ENCODE results near the gene CSKMT.
A peak's percentile ranks its signal among the peaks of the same experiment; 100 is the strongest.
"Not testable (repeated sequence)": the region's sequence is repeated elsewhere in the genome, so short reads cannot be mapped to it uniquely, and the experiment has no call there.

Gene CSKMT

GRCh38 chr11:62689421-62690183, 24.5 kb downstream of the CSKMT start, which contains the start of gene LRRN4CL:
TSS of gene LRRN4CL (minus strand) at chr11:62689530. CDS start at chr11:62688508, 1,022 bp downstream.
- DNase-seq: peak; percentile 88

- not testable (repeated sequence) for DNase-seq
These were observed 28.5 kb downstream of the CSKMT start for GRCh38 chr11:62693624-62694023.

GRCh38 chr11:62694455-62695167, 29.5 kb downstream of the CSKMT start:
- DNase-seq: peak; percentile 81

GRCh38 chr11:62702246-62702645, 37.1 kb downstream of the CSKMT start:
- no peak for DNase-seq

GRCh38 chr11:62703921-62704320, 38.8 kb downstream of the CSKMT start:
- DNase-seq: not testable (repeated sequence)

- DNase-seq: no peak
These were observed 40.3 kb downstream of the CSKMT start for GRCh38 chr11:62705413-62705812.

- DNase-seq: peak; percentile 98
These were observed 41.1 kb downstream of the CSKMT start for GRCh38 chr11:62705880-62706849.

GRCh38 chr11:62706850-62707247, 41.7 kb downstream of the CSKMT start:
- DNase-seq: no peak

- DNase-seq: peak; percentile 53
These were observed 42.3 kb downstream of the CSKMT start, which contains the start of the genes BSCL2 and GNG3 for GRCh38 chr11:62707277-62707861. TSS of gene BSCL2 (minus strand) at chr11:62707424. CDS start at chr11:62707195, 229 bp downstream. TSS of gene GNG3 (plus strand) at chr11:62707676. CDS start at chr11:62708296, 620 bp downstream.

GRCh38 chr11:62708392-62708791, 43.3 kb downstream of the CSKMT start:
- no peak for DNase-seq

GRCh38 chr11:62708793-62709192, 43.7 kb downstream of the CSKMT start:
- no peak for DNase-seq

GRCh38 chr11:62709247-62710000, 44.3 kb downstream of the CSKMT start:
- peak; percentile 97 for DNase-seq

- no peak for DNase-seq
These were observed 44.9 kb downstream of the CSKMT start for GRCh38 chr11:62710001-62710345.

- no peak for DNase-seq
These were observed 47.2 kb downstream of the CSKMT start for GRCh38 chr11:62712276-62712812.

- no peak for DNase-seq
These were observed 47.7 kb downstream of the CSKMT start for GRCh38 chr11:62712861-62713260.

GRCh38 chr11:62713343-62713742, 48.2 kb downstream of the CSKMT start:
- DNase-seq: no peak

- no peak for DNase-seq
These were observed 50.3 kb downstream of the CSKMT start for GRCh38 chr11:62715150-62716130.

GRCh38 chr11:62716206-62716605, 51.1 kb downstream of the CSKMT start:
- DNase-seq: no peak

GRCh38 chr11:62716816-62717215, 51.7 kb downstream of the CSKMT start:
- DNase-seq: no peak

All from right forelimb (tissue), 1 donor.